GM23338 (cell line): ENCODE results near the gene CEP250. TPM values are rescaled to one million over a fixed set of nuclear protein-coding genes. Genes with fewer than 3 reads are reported as not detected.

Experiments
- ATAC-seq: fragments of 200-7000 bp; cut with Tn5 transposase; 3 replicates; pipeline ENCODE4 v1.9.1; 2020
- DNase-seq: peaks from one replicate; pipeline ENCODE4 v3.0.0-alpha.2; 2015; ENCODE audit warnings: low spot score
- H2AFZ ChIP-seq: fragments of 200-600 bp; sonication (generic); 2 replicates; pipeline ENCODE4 v1.8.0; 2016; ENCODE audit warnings: antibody characterized with exemption, mild to moderate bottlenecking, moderate library complexity
- H3F3A ChIP-seq: fragments of 200-600 bp; sonication (generic); replicated peaks from 2 replicates; pipeline ENCODE4 v1.8.0; 2017; ENCODE audit warnings: antibody characterized with exemption, mixed run types, low read depth
- H3K27ac ChIP-seq: fragments of 200-600 bp; sonication (generic); 2 replicates; pipeline ENCODE4 v1.6.1; 2016; ENCODE audit warnings: low read depth
- H3K27me3 ChIP-seq: fragments of 200-600 bp; sonication (generic); 2 replicates; pipeline ENCODE4 v1.8.0; 2016; ENCODE audit warnings: mild to moderate bottlenecking, mixed run types, moderate library complexity; ENCODE audit not compliant: insufficient read depth
- H3K36me3 ChIP-seq: fragments of 200-600 bp; sonication (generic); 2 replicates; pipeline ENCODE4 v1.8.0; 2016; ENCODE audit warnings: mild to moderate bottlenecking; ENCODE audit not compliant: insufficient read depth
- H3K4me1 ChIP-seq: fragments of 200-600 bp; sonication (generic); 2 replicates; pipeline ENCODE4 v1.8.0; 2016; ENCODE audit warnings: mild to moderate bottlenecking, moderate library complexity; ENCODE audit not compliant: insufficient read depth
- H3K4me2 ChIP-seq: fragments of 200-600 bp; sonication (generic); 2 replicates; pipeline ENCODE4 v1.7.1; 2017; ENCODE audit warnings: mixed run types
- H3K4me3 ChIP-seq: fragments of 200-600 bp; sonication (generic); 2 replicates; pipeline ENCODE4 v1.6.1; 2016; ENCODE audit warnings: mixed run types
- H3K79me2 ChIP-seq: fragments of 200-600 bp; sonication (generic); replicated peaks from 2 replicates; pipeline ENCODE4 v1.8.0; 2017; ENCODE audit warnings: mild to moderate bottlenecking; ENCODE audit not compliant: insufficient read depth
- H3K9me2 ChIP-seq: fragments of 200-600 bp; sonication (generic); 2 replicates; pipeline ENCODE4 v1.8.0; 2017; ENCODE audit not compliant: insufficient read depth
- H4K20me1 ChIP-seq: fragments of 200-600 bp; sonication (generic); replicated peaks from 2 replicates; pipeline ENCODE4 v1.8.0; 2017; ENCODE audit warnings: mild to moderate bottlenecking; ENCODE audit not compliant: insufficient read depth
- H3K27ac Mint-ChIP-seq: 2 replicates; pipeline ENCODE4 v1.8.0; 2020; ENCODE audit warnings: inconsistent platforms, mild to moderate bottlenecking, moderate library complexity, mixed read lengths
- H3K27me3 Mint-ChIP-seq: 3 replicates; pipeline ENCODE4 v1.8.0; 2022; ENCODE audit warnings: low read depth, mild to moderate bottlenecking, moderate library complexity, mixed read lengths, inconsistent platforms; ENCODE audit not compliant: insufficient read depth, poor library complexity
- H3K36me3 Mint-ChIP-seq: 3 replicates; pipeline ENCODE4 v1.8.0; 2021; ENCODE audit warnings: low read depth, mild to moderate bottlenecking, inconsistent platforms, moderate library complexity, mixed read lengths
- H3K4me1 Mint-ChIP-seq: 3 replicates; pipeline ENCODE4 v1.8.0; 2020; ENCODE audit warnings: mild to moderate bottlenecking, inconsistent platforms, mixed read lengths
- H3K4me3 Mint-ChIP-seq: 3 replicates; pipeline ENCODE4 v1.8.0; 2021; ENCODE audit warnings: moderate library complexity, mild to moderate bottlenecking, inconsistent platforms, mixed read lengths
- H3K9me3 Mint-ChIP-seq: 3 replicates; pipeline ENCODE4 v1.8.0; 2020; ENCODE audit warnings: moderate library complexity, mild to moderate bottlenecking, inconsistent platforms, mixed read lengths
- CREB1 ChIP-seq: fragments of 250-450 bp; sonication (Bioruptor Pico); IDR thresholded peaks from 2 replicates; pipeline ENCODE4 v1.5.0; 2020; ENCODE audit warnings: low read depth, mild to moderate bottlenecking, moderate library complexity
- CTCF ChIP-seq, 2 experiments: fragments of 200-600 bp in 1 of 2; sonication (generic) in 1 of 2; conservative IDR thresholded peaks; 2 replicates each; pipeline versions ENCODE4 v1.5.1 to v1.6.1; 2016 to 2017; ENCODE audit warnings: antibody characterized with exemption in 2 of 2, low read depth in 2 of 2, mild to moderate bottlenecking in 2 of 2, moderate library complexity in 1 of 2
- EZH2phosphoT487 ChIP-seq: fragments of 200-600 bp; sonication (generic); IDR thresholded peaks from one replicate; pipeline ENCODE4 v1.8.1; 2018; ENCODE audit warnings: antibody characterized with exemption; ENCODE audit not compliant: unreplicated experiment
- JUNB ChIP-seq: IDR thresholded peaks from one replicate; pipeline ENCODE4 v1.6.1; 2016; ENCODE audit warnings: antibody characterized with exemption; ENCODE audit not compliant: unreplicated experiment
- NANOG ChIP-seq: IDR thresholded peaks from 2 replicates; pipeline ENCODE4 v1.6.1; 2016; ENCODE audit warnings: antibody characterized with exemption, borderline replicate concordance
- REST ChIP-seq: IDR thresholded peaks from one replicate; pipeline ENCODE4 v1.6.1; 2018; ENCODE audit warnings: antibody characterized with exemption; ENCODE audit not compliant: unreplicated experiment
- STAT1 ChIP-seq: IDR thresholded peaks from one replicate; pipeline ENCODE4 v1.6.1; 2016; ENCODE audit warnings: antibody characterized with exemption; ENCODE audit not compliant: unreplicated experiment
- ZNF114 ChIP-seq: fragments of 250-450 bp; sonication (Bioruptor Pico); IDR thresholded peaks from 2 replicates; pipeline ENCODE4 v1.5.0; 2020; ENCODE audit warnings: mild to moderate bottlenecking, moderate library complexity
- ZNF331 ChIP-seq: fragments of 250-450 bp; sonication (Bioruptor Pico); IDR thresholded peaks from 2 replicates; pipeline ENCODE4 v1.5.0; 2020; ENCODE audit warnings: low read depth, mild to moderate bottlenecking, moderate library complexity
- polyA plus RNA-seq: library from polyadenylated mRNA; unstranded; fragments of >200 nt; fragmentation: Nextera tagmentation; extraction: Ambion mirVana; gene quantifications from 2 replicates; pipeline ENCODE4 v1.2.1, GENCODE V29; 2016
- total RNA-seq: library from RNA; depleted of rRNA; stranded (reverse); fragments of >200 nt; shearing (Covaris generic); gene quantifications from 2 replicates; pipeline ENCODE4 v1.2.3, GENCODE V29; 2014
- TF ChIP-seq, protein P1 (sequence below): fragments of 250-450 bp; sonication (Bioruptor Pico); IDR thresholded peaks from 2 replicates; pipeline ENCODE4 v1.5.0; 2020; ENCODE audit warnings: mild to moderate bottlenecking, moderate library complexity

CEP250 gene
- total and polyA plus RNA-seq, 2 experiments from 2014 or later: 28.0 to 29.1 TPM

DNA sequence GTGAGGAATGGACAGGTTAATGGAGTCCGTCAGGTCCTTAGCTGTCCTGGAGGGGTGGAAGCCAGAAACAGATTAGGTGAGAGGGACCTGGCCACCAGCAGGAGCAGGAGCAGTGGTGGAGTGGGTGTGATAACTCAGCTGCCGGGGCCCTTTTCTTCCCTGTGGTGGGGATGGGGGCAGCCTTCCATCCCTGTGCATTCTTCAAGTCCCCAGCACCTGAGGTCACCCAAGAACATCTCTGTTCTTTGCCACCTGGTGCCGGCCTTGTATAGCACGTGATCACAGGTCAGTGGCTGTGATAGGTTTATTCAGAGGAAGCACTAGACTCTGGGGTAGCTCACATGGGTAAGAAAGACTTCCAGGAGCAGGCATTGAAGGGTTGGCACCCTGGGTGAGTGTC, 103.1 kb downstream of the CEP250 start (continued):
- TF ChIP-seq, protein P1, sequence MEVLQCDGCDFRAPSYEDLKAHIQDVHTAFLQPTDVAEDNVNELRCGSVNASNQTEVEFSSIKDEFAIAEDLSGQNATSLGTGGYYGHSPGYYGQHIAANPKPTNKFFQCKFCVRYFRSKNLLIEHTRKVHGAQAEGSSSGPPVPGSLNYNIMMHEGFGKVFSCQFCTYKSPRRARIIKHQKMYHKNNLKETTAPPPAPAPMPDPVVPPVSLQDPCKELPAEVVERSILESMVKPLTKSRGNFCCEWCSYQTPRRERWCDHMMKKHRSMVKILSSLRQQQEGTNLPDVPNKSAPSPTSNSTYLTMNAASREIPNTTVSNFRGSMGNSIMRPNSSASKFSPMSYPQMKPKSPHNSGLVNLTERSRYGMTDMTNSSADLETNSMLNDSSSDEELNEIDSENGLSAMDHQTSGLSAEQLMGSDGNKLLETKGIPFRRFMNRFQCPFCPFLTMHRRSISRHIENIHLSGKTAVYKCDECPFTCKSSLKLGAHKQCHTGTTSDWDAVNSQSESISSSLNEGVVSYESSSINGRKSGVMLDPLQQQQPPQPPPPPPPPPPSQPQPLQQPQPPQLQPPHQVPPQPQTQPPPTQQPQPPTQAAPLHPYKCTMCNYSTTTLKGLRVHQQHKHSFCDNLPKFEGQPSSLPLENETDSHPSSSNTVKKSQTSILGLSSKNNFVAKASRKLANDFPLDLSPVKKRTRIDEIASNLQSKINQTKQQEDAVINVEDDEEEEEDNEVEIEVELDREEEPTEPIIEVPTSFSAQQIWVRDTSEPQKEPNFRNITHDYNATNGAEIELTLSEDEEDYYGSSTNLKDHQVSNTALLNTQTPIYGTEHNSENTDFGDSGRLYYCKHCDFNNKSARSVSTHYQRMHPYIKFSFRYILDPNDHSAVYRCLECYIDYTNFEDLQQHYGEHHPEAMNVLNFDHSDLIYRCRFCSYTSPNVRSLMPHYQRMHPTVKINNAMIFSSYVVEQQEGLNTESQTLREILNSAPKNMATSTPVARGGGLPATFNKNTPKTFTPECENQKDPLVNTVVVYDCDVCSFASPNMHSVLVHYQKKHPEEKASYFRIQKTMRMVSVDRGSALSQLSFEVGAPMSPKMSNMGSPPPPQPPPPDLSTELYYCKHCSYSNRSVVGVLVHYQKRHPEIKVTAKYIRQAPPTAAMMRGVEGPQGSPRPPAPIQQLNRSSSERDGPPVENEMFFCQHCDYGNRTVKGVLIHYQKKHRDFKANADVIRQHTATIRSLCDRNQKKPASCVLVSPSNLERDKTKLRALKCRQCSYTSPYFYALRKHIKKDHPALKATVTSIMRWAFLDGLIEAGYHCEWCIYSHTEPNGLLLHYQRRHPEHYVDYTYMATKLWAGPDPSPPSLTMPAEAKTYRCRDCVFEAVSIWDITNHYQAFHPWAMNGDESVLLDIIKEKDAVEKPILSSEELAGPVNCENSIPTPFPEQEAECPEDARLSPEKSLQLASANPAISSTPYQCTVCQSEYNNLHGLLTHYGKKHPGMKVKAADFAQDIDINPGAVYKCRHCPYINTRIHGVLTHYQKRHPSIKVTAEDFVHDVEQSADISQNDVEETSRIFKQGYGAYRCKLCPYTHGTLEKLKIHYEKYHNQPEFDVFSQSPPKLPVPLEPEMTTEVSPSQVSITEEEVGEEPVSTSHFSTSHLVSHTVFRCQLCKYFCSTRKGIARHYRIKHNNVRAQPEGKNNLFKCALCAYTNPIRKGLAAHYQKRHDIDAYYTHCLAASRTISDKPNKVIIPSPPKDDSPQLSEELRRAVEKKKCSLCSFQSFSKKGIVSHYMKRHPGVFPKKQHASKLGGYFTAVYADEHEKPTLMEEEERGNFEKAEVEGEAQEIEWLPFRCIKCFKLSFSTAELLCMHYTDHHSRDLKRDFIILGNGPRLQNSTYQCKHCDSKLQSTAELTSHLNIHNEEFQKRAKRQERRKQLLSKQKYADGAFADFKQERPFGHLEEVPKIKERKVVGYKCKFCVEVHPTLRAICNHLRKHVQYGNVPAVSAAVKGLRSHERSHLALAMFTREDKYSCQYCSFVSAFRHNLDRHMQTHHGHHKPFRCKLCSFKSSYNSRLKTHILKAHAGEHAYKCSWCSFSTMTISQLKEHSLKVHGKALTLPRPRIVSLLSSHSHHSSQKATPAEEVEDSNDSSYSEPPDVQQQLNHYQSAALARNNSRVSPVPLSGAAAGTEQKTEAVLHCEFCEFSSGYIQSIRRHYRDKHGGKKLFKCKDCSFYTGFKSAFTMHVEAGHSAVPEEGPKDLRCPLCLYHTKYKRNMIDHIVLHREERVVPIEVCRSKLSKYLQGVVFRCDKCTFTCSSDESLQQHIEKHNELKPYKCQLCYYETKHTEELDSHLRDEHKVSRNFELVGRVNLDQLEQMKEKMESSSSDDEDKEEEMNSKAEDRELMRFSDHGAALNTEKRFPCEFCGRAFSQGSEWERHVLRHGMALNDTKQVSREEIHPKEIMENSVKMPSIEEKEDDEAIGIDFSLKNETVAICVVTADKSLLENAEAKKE: no peak
- TF ChIP-seq CREB1 (CRISPR knock-in tag) (no peak), EZH2phosphoT487 (no peak)

GRCh38 chr20:35559042-35559693, 103.8 kb downstream of the CEP250 start:
- Mint-ChIP-seq H3K27ac (no peak overlapping the region), H3K9me3 (no peaks in the 10 kb centered on the region; the same call in 2 of the 3 replicates), H3K4me3 (no peak overlapping the region), H3K27me3 (peaks cover 5% of the 10 kb centered on the region), H3K36me3 (peaks cover 25% of the 10 kb centered on the region), H3K4me1 (peaks cover 20% of the 10 kb centered on the region)
- H3F3A ChIP-seq: no peaks in the 10 kb centered on the region
- H3K79me2 ChIP-seq: no peaks in the 10 kb centered on the region
- H4K20me1 ChIP-seq: no peaks in the 10 kb centered on the region; the same call in 1 of the 2 replicates
- no peak overlapping the region for H3K4me2 ChIP-seq
- no peak overlapping the region for H2AFZ ChIP-seq
- H3K9me2 ChIP-seq: no peaks in the 10 kb centered on the region
- no peak overlapping the region for H3K4me3 ChIP-seq
- H3K27ac ChIP-seq: no peak overlapping the region
- H3K36me3 ChIP-seq: no peaks in the 10 kb centered on the region
- peaks cover 3% of the 10 kb centered on the region; the same call in 1 of the 2 replicates for H3K4me1 ChIP-seq
- ATAC-seq (no peak), DNase-seq (no peak)
- no peaks in the 10 kb centered on the region for H3K27me3 ChIP-seq
- TF ChIP-seq ZNF114 (CRISPR knock-in tag): no peak
- no peak for TF ChIP-seq EZH2phosphoT487
- no peak for TF ChIP-seq STAT1
- no peak for TF ChIP-seq CREB1 (CRISPR knock-in tag)
- no peak for TF ChIP-seq JUNB
- no peak for TF ChIP-seq CTCF (conservative IDR thresholded peaks at IDR 0.05; ENCODE audit: low read depth in 2 of 2)
- TF ChIP-seq NANOG: no peak
- TF ChIP-seq ZNF331: no peak
- no peak for TF ChIP-seq REST
